ENCODE data around the gene ATP4A.

ATP4A gene

DNA sequence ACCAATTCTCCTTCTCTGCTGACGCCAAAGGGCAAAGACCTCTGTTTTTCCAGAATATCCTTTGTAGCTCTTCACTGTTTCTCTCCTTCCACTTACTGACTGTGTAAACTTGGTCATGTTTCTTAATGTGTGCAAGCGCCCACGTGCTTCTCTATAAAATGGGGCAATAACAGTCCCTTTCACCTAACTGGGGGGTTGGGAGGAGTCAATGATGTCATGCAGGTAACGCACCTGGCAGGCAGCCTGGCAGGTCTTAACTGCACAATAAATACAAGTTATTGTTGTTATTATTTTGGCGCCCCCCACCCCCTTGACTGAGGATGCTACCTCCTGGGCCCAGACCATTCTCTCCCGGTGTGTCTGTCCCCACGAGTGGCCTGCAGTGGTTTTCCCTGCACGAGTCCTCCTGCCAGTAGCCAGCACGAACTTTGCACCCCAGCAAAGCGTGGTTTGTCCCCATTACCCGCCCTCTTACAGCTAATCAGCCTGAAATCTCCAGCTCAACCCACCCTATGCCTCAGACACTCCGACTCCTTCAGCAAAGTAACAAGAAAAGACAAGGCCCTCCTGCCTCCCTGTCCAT is 40.6 kb downstream of the ATP4A start:
- no peak for DNase-seq

DNA sequence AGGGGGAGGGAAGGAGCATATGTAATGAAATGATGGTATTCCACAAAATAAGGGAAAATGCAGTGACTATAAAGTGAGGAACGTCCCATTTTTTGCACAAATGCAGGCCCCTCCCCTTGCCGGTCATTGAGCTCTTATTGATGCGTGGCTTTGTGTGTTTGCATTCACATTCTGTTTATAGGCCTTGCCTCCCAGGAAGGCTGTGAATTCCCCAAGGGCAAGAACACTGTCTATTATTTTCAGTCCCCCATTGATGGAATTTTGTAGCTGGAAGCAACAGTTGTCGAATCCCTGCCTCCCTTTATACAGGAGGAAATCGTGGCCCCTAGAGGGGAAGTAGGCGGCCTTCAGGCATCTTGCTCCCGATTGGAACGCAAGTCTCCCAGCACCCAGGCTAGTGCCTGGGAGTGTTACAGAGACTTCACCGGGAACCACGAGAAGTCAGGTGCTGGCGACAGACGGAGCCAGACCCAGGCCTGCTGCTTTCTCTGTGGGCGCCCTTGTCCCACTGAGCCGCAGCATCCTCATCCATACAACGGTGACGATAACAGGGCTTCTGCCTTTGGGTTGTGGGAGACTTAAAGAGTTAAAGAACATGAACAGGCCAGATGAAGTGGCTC is 42.2 kb downstream of the ATP4A start:
- DNase-seq = no peak

DNA sequence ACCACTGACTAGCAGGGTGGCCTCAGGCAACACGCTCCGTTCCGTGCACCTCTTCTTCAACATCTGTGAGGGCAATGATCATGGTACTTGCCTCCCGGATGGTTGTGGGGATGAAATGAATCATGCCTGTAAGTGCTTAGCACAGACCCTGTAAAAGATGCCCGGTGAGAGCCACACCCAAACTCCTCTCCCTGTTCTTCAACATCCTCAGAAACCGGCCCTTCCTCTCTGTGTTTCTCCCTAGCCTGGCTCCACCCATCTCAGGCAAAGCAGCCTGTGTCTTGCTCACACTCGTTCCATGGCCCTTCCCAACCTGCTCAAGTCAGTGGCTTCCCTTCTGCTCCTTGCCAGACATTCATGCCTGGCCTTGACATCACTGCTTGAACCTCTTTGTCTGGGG is 44.2 kb downstream of the ATP4A start:
- DNase-seq = no peak

DNA sequence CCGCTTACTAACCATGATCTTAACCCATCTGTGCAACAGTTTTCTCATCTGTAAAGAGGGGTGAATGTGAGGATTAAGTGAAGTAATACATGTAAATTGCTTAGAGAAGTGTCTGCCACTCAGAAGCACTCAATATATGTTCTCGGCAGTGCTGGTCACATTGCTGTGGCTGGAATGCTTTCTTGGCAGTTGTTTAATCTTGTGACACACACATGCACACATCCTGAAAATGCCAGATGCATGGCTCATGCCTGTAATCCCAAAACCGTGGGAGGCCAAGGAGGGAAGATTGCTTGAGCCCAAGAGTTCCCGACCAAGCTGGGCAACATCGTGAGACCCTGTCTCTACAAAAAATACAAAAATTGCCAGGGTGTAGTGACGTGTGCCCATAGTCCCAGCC is 45.1 kb downstream of the ATP4A start:
- no peak for DNase-seq

DNA sequence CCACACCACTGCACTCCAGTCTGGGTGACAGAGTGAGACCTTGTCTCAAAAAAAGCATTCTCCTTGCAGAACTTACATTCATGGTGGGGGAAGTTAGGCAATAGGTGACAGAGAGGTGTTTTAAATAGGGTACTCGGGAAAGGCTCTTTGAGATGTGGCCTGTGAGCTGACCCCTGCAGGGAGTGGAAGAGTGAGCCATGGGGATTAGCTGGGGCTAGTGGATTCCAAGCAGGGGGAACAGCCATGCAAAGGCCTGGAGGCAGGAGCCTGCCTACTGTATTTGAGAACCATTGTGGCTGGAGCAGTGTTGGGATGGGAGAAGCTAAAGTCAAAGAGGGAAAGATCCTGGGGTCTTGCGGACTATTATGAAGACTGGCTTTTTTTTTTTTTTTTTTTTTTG is 46.1 kb downstream of the ATP4A start:
- no peak for DNase-seq

DNA sequence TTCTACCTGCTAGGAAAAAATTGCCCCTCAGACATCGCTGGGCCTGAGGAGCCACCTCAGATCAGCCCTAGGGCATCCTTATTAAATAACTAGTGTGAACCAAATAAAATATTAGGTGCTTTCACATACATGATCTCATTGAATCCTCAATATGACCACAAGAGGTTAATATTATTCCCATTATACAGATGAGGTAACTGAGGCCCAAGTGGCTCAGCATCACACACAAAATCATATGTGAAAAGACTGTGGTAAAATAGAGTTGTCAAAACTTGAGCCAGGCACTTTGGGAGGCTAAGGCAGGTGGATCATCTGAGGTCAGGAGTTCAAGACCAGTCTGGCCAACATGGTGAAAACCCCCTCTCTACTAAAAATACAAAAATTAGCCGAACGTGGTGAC is 47.1 kb downstream of the ATP4A start:
- DNase-seq = no peak

DNA sequence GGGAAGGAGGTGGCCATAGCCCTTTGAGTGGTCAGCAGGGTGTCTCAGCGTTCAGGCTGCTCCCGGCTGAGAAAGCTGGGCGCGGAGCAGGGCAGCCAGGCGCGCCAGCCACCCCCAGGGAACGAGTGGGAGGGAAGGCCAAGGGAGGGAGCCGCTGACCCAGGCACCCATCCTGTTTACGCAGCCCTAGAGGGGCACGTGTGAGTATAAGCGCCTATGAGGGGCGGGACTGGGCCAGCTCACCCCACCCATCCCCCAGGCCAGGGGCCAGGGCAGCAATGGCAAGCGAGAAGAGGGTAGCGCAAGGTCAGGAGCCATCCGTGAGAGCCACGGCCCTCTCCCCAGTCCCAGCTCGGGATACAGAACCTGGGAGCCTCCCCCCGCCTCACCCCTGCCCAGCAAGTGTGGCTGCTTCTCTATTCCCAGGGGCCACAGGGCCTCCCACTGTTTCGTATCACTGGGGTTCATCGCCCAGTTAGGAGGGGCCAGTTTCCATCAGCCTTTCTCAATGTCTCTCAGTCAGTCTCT is 49.1 kb downstream of the ATP4A start:
- no peak for DNase-seq

DNA sequence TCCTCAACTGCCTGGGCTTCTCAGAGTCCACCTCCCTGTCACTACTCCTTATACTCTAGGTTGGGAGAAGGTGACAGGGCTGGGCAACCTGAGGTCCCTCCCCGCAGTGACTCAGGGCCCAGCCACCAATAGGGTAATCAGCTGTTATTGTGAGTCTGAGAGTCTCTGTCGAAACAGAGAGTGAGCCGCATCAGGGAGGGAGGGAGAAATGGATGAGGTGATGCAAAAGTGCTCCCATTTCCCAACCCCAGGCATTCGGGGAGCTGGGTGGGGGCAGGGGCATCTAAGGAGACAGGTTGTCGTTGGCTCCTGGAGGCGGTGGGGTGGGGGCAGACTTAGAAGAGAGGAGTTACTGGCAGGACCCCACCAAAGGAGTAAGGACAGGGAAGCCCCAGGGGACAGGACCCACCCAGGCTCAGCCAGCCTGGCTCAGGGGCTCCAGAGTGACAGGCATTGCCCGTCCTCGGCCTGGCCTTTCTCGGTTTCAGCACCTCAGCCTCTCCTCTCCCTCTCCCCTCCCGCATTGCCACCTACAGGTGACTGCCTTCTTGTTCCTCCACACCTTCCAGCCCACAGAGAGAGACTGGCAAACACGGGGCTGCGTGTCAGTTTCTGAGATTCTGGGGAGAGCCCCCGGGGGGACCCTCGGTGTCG is 49.7 kb downstream of the ATP4A start, which contains the start of gene DMKN:
Gene DMKN, minus strand, starts transcription at position 22 of the 654 bp plus-strand sequence. CDS start 174 bp downstream, outside the sequence.
- DNase-seq = no peak

DNA sequence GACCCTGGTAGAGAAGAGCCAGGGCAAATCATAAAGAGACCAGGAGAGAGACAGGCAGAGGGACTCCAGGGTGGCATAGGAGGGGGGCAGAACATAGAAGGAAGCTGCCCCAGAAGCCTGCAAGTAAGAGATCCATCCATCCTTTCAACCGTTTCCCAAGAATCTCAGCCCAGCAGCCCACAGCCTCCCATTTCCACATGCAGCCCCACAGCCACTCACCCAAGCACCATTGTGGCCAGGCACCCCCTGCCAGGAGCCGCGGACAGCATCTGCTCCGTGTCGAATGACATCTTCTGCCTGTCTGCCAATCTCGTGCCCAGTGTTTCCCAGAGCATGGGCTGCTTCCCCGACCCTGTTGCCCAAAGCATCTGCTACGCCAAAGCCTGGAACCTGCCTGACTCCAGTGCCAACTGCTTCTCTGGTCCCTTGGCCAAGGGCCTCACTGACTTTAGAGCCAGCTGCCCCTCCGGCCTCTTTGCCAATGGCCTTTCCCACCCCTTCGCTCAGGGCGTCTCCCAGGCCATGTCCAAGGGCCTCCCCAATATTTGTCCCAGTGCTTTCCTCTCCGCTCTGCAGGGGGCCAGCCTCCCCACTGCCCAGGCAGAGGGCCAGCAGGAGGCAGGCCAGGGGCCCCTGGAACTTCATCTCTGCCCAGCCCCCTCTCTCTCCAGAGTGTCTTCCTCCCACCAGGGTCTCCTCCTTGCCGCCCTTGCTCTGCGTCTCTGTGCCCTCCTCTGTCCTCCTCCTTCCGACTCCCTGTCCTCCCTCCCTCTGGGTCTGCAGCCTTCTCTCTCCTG is 50.4 kb downstream of the ATP4A start:
- DNase-seq = no peak

DNA sequence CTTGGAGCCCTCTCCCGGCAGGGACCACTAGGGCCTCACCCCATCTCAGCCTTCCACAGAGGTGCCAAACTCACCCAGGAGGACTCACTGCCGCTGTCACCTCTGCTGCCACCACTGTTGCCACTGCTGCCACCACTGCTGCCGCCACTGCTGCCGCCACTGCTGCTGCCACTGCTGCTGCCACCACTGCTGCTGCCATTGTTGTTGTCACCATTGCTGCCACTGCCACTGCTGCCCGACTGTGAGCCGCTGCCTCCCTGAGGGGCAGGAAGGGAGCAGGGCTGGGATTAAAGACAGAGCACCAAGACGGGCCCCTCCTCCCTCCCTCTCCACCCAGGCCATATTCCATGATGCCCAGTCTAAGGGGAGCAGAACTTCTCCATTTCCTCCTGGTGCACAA is 52.1 kb downstream of the ATP4A start:
- no peak for DNase-seq

DNA sequence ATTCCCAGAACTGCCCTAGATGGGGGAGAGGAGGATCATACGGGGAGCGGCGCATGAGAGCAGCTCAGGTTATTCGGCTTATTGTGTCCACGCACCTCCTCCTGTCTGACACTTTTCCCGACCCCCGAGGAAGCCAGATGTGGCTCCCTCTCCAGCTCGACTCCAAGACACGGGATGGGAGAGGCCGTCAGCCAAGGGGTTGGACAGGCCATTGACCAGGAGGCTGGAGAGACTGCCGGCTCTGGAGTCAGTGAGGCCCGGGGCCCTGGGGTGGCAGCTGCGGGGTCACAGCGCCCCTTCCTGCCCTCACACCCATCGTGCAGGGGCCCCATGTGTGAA is 52.9 kb downstream of the ATP4A start:
- no peak for DNase-seq

DNA sequence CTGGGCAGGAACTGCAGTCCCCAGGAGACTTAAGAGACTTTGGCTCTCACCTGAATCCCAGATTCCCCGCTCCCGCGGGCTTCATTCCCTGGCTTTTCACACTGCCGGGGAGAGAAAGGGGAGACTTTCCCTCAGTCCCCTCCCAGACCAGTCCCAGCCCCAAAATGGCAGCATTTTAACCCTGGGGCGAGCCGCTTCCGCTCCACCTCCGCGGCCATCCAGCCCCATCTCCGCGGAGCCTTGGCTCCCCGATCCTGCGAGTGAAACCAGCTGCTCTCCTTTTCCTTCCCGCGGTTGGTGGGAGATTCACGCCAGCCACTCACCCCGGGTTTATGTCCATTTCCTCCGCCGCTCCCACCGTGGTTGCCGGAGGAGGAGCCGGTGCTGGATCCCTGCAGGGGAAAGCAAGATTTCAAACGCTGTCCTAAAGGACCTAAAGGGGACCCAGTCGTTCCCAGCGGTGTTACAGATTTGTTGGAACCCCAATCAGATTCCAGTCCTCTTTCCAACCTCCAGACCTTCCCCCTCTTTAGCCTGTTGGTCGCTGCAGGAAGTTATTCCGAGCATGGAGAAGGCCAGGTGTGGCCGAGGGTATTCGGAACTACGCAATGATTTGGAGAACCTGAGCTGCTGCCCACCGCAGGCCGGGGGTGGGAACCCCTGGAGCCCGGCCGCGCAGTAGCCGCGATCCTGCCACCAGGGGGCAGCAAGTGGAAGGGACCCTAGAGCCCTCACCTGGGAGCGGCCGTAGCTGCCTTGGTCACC is 53.4 kb downstream of the ATP4A start:
- DNase-seq = peak; percentile 3 to 6

DNA sequence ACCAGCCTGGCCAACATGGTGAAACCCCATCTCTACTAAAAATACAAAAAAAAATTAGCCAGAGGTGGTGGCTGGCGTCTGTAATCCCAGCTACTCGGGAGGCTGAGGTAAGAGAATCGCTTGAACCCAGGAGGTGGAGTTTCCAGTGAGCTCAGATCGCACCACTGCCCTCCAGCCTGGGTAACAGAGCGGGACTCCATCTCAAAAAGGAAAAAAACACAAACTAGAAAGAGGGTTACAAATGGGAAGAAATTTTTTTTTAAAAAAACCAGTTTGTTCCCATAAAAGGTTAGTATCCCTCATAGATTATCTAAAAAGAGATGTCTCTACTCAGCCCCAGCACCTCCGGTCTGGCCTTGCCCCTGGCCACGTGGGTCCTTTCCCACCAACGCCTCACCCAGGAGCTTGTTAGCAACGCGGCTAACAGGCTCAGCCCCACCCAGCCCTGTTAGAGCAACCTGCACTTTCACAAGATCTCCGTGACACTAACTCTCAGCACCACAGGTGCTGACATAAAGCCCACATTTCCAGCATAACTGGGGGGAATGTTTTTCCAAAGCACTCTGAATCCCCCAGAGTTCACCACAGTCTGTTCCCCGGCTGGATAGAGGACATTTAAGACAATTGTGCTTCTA is 54.3 kb downstream of the ATP4A start:
- DNase-seq = no peak

DNA sequence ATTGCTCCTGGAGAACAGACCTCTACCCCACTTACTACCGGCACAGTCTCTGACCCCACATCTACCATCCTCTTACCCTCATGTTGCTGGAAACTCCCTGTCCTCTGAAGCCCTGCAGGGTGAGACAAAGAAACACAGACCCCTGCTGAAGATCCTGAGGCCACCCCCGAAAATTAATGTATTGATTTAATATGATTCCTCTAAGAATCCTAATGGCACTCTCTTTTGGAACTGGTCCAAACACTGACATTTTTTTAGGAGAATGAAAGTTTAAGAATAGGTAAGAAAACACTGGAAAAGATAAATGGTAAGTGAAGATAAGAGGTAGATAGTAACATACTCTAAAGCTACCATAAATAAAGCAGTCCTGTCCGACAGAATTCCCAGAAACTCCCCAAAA is 55.3 kb downstream of the ATP4A start:
- DNase-seq = no peak

DNA sequence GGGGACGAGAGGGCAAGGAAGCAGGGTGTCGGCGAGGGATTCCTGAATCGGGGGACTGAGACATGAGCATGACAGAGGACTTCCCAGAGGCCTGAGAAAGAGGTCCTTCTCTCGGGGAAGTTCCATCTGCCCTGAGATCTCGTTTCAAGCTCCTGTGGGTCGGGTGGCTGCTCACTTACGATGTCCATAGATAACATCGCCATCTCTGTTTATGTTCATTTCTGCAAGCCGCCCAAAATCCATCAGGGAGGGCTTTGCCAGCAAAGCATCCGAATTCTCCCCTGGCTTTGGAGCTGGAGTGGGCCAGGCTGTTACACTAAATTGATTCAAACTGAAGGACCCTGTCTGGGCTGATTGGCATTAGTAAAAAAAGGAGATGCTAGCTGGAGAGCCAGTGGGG is 55.9 kb downstream of the ATP4A start:
- DNase-seq = no peak

DNA sequence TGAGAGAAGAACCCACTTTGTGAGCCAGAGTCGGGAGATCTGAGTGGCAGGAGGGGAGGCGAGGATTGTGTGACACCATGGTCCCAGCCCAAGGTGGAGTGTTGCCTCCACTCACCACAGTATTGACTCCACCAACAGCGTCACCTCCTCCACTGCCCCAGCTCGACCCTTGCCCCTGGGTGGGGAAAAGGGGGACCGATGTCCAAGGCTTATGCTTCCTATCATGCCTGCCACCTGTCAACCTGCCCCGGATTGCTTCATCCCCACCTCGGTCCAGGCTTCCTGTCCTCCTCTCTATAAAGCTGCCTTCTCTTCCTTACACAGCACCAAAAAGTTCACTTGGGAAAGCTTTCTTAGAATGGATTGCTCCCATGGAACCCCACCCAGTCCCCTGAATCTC is 57.4 kb downstream of the ATP4A start:
- no peak for DNase-seq

DNA sequence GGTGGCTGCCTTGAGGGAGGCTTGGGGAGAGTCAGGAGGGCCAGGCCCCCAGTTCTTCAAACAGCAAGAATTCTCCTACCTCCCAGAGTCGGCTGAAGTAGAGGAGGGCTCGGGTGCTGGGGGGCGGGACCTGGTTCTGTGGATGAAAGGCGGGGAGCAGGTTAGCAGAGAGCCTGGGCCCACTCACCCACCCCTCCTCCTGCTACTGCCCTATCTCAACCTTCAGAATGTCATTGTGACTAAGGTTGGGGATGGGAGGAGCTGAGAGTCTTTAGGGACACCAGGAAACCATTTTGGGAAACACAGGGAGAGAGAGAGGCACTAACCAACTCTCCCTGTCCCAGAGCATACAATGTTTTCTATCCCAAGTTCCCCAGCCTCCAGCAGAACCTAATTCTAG is 60.7 kb downstream of the ATP4A start:
- no peak for DNase-seq

DNA sequence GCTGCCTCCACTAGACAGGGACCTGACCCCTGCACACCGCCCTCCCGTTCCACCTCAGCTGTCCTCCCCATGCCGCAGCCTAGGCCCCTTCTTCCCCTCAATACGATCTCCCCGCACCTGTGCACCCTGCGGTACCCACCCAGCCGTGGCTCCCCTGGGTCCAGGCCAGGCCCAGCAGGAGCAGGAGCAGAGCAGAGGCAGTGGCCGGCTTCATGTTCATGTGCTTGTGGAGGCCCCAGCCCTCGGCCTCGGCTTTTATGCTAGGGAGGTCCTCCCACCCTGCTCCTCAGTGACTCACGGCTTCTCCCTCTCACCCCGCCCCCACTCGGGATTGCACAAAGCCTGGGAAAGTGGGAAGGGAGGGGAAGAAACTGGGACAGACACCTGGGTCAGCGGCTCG is 61.8 kb downstream of the ATP4A start:
- no peak for DNase-seq

DNA sequence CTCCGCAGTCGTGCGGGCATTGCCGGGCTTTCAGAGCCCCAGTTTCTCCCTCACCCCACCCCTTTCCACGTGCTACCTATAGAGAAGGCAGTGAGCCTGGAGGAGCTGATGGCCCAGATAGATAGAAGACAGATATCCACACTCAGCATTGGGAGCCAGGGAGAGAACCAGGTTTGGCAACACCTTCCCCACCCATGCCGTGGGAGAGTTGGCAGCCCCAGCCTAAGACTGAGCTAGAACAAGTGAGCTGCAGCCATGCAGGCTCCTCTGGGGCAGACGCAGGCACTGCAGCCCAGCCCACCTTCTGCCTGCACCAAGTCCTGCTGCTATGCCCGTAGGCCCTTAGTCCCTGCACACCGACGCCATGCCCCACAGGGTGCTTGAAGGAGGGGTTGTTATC is 62.8 kb downstream of the ATP4A start:
- no peak for DNase-seq

Data from AML-193 (cell line).